ENCODE results near the gene MSANTD3. TPM values are rescaled to one million over a fixed set of nuclear protein-coding genes. Genes with fewer than 3 reads are reported as not detected.
A peak's percentile ranks its signal among the peaks of the same experiment; 100 is the strongest.
"Not testable (repeated sequence)": the region's sequence is repeated elsewhere in the genome, so short reads cannot be mapped to it uniquely, and the experiment has no call there.

Gene MSANTD3
- total RNA-seq, 1 donor from 2014 or later, result 15.5 TPM

DNA sequence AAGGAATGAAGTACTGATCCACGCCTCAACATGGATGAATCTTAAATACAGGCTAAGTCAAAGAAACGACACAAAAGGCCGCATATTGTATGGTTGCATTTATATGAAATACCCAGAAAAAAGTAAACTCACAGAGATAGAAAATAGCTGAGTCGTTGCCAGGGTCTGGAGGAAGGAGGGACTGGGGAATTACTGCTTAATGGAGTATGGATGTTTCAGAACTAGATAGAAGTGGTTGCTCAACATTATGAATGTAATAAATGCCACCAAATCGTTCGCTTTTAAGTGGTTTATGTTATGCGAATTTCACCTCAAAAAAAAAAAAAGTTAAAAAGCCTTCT lies 784 bp upstream of the MSANTD3 start:
- intact Hi-C loops (cut with DNase I), result no loop called here
- ATAC-seq (ENCODE audit: poor library complexity) (no peak), DNase-seq (no peak)

- peak; percentile 61 for DNase-seq
- intact Hi-C loops (cut with DNase I), result no loop called here
- ATAC-seq (ENCODE audit: poor library complexity), result peak; percentile 47
Measured at GRCh38 chr9:100427366-100428263, 672 bp downstream of the MSANTD3 start.

DNA sequence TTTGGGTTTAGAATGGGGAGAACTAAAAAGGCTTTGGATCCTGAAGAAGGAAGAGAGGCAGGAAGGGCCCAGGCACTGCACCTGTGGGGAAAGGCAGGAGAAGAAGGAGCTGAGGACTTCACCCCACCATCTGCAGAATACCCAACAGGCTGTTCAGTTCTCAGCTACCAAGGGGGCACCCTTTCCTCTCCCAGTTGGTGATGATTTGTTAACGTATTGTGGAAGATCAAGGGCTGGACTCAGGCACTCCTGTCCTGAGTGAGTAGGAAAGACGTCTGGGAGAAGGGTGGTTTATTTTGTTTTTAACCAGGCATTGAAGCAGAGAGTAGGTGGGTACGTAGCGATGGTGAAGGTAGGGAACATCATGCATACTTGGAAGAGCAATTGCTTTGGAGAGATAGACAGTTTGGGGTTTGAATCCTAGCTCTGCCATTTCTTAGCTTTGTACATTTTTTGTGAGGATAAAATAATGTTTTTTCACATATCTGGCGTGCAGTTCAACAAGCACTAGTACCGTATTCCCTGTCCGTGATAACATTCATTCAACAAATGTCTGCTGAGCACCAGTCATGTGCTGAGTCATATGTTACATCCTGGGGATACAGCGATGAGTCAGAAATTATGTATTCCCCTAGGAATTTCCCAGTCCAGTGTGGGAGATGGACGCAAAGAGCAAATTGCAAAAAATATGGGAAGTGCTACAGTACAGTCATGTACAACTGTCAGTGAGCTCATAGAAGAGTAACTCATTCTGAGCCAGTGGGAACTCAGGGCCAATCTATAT lies 2.1 kb downstream of the MSANTD3 start:
- intact Hi-C loops (cut with DNase I), result no loop called here
- DNase-seq (no peak), ATAC-seq (ENCODE audit: poor library complexity) (peak; percentile 29)

GRCh38 chr9:100430286-100430940 lies 3.5 kb downstream of the MSANTD3 start:
- intact Hi-C loops (cut with DNase I), result loop anchor here (10.0 kb wide), 1 partner anchor 164 kb away; no protein-coding TSS in a partner anchor
- ATAC-seq (ENCODE audit: poor library complexity), result no peak

DNA sequence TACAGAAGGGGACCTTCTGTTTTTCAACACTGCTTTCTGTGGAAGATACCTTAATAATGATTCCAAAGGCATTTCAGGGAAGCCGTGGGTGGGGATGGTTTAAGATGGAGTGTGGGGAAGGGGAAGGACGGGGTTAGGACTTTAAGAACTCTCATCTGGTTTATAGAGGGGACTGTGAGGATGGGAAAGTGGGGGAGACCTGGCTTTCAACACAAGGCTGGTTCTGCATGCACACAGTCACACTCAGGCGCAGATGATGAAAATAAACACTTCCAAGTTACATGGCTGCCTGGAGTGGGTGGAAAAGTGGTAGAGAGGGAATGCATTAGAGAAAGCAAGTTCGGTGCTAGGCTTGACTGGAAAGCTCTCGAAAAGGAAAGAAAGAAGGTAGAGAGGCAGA lies 4.9 kb downstream of the MSANTD3 start:
- no peak for DNase-seq
- intact Hi-C loops (cut with DNase I), result loop anchor here (10.0 kb wide), 1 partner anchor 163 kb away; no protein-coding TSS in a partner anchor
- no peak for ATAC-seq (ENCODE audit: poor library complexity)

More at GRCh38 chr9:100430286-100430940, 3.5 kb downstream of the MSANTD3 start:
- DNase-seq, result no peak

- DNase-seq, result no peak
- intact Hi-C loops (cut with DNase I), result loop anchor here (10.0 kb wide), 1 partner anchor 162 kb away; no protein-coding TSS in a partner anchor
- ATAC-seq (ENCODE audit: poor library complexity), result no peak
Measured at GRCh38 chr9:100432736-100433135, 5.8 kb downstream of the MSANTD3 start.

GRCh38 chr9:100436571-100436970 lies 9.6 kb downstream of the MSANTD3 start:
- DNase-seq (no peak), ATAC-seq (ENCODE audit: poor library complexity) (no peak)
- intact Hi-C loops (cut with DNase I), result loop anchor here (10.0 kb wide), 1 partner anchor 158 kb away; no protein-coding TSS in a partner anchor

DNA sequence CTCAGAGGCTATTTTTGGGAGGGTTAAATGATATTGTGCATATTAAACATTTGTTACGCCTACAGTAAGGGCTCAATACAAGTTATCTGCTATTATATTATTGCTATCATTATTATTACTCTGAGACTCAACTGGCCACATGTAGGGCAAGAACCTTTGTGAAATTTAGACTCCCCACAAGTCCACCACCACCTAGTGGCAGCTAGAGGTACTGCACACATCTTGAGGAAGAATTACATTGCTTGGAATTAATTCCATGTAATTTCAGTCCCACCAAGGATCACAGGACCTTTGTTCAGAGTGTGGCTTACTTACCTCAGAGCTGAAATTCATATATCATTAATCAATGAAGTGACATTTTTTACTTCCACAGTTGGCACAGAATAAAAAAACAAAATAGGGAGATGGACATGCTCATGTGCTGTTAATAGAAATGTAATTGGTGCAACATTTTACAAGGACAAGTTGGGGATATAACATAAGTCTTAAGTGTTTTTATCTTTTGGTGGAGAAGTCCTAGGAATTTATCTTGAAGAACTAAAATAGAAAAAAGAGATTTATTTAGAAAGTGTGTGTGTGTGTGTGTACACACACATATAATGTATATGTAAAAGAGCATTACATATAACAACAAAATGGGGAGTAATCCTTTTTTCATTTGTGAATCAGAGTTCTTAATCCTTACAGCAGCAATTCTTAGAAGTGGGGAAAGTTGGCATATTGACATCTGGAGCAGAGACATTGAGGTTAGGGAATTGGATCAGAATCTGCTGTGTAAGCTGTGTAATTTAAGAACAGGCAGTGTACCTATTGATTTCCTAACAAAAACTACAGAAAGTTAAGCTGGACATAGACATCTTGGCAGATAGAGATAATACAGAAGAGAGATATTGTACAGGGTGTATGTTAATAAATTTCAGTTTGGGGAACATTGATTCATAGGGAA lies 11.2 kb downstream of the MSANTD3 start:
- peak; percentile 47 for DNase-seq
- peak; percentile 67 for ATAC-seq (ENCODE audit: poor library complexity)
- intact Hi-C loops (cut with DNase I), result loop anchor here (10.0 kb wide), 1 partner anchor 157 kb away; no protein-coding TSS in a partner anchor

DNA sequence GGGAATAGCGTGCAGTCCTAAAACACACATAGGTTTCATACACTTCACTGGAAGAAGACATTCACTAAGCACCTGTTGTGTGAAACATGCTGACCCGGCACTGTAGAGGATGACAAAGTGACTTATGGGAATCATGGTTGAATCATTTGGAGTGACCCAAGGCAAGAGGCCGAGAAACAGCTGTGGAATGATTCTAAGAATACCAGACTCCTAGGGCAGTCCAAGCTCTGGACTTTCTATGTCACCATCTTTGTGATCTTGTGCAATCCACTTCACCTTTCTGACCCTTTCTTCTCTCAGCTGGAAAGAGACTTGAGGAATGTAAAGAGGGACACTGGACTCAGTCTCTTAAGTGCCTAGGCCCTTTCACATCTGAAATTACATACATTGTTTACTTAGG lies 13.1 kb downstream of the MSANTD3 start:
- ATAC-seq (ENCODE audit: poor library complexity), result peak; percentile 47
- no peak for DNase-seq
- intact Hi-C loops (cut with DNase I), result no loop called here

DNA sequence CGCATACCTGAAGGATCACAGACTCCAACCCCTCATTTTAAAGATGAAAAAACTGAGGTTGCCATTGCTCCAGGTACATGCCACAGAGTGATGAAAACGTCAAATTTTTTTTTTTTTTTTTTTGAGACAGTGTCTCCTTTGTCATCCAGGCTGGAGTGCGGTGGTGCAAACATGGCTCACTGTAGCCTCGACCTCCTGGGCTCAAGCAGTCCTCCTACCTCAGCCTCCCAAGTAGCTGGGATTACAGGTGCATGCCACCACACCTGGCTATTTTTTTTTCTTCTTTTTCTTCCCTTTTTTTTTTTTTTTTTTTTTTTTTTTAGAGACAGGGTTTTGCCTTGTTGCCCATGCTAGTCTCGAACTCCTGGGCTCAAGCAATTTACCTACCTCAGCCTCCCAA lies 13.5 kb downstream of the MSANTD3 start:
- DNase-seq; intact Hi-C loops (cut with DNase I); ATAC-seq (ENCODE audit: poor library complexity): not testable (repeated sequence)

DNA sequence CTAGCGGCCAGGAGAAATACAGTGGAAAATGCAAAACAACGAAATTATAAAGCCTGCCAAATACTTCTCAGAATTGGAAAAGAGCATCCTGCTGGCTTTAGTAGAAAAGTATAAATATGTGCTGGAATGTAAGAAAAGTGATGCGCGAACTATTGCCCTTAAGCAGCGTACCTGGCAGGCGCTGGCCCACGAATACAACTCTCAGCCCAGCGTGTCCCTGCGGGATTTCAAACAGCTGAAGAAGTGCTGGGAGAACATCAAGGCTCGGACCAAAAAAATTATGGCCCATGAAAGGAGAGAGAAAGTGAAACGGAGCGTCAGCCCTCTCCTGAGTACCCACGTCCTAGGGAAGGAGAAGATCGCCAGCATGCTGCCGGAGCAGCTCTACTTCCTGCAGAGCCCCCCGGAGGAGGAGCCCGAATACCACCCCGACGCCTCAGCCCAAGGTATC lies 15.0 kb downstream of the MSANTD3 start:
- ATAC-seq (ENCODE audit: poor library complexity) (no peak), DNase-seq (no peak)
- intact Hi-C loops (cut with DNase I), result no loop called here

DNA sequence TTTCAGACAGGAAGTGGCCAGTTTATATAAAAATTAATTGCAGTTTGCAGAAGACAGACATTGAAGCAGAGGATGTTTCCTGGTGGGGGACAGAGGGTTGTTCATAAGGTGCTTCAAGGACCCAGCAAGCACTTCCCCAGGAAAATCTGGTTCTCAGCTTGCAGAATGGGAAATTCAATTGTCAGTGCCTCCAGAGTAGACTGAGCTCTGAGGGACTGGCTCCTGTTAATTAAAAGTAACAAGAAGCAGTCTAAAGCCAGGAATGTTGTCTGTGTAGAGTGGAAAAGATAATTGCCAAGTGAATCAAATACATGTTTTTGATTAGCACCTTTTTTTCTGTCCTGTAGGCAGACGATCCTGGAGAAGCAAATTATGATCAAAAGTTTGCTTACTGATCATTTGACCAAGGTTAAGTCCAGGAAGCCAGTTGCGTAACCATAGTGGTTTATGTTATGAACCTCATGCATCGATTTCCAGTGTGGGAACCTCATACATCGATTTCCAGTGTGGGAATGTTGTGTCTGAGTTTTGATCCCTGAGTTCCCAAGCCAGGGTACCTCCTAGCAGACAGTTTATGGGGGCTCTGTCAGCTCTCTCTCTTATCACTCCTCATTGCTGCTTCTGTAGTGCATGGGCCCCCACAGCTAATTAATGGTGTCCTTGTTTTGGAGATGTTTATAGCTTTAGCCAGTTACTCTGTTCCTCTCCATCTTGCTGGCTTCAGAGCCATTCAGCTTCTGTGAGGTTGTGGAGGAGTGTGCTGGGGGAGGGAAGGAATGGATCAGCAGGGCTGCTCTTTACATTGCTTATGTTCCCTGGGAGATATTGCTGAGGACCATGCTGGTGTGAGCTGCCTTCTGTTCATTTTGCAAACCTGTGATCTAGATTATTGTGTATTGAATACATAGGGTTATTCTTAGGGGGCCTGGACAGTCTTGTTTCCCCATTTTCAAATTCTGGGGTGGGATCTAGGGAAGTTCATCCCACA lies 17.1 kb downstream of the MSANTD3 start:
- DNase-seq, result no peak
- no peak for ATAC-seq (ENCODE audit: poor library complexity)
- intact Hi-C loops (cut with DNase I), result no loop called here

- no peak for DNase-seq
- ATAC-seq (ENCODE audit: poor library complexity), result peak; percentile 52
- intact Hi-C loops (cut with DNase I), result no loop called here
Measured at GRCh38 chr9:100445161-100445902, 18.4 kb downstream of the MSANTD3 start.

GRCh38 chr9:100445903-100446549 lies 19.1 kb downstream of the MSANTD3 start:
- ATAC-seq (ENCODE audit: poor library complexity), result no peak
- DNase-seq, result no peak
- intact Hi-C loops (cut with DNase I), result no loop called here

DNA sequence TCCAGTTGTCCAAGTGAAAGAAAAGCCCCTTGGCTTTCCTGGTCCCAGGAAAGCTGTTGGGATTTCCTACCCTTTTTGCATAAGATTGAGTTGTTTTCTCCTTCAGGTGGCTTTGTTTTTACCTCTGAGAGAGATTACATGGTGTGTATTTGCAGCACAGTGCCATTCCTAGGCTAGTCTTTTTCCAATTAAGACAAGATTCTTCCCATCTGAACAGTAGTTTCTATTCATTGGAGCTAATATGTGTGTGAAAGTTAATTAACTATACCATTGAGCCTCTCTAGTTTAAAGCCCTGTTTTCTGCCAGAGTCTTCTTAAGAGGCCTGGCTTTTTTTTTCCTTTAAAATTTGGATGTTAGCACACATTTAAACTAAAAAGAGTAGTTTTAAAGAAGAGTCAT lies 20.1 kb downstream of the MSANTD3 start:
- no peak for DNase-seq
- intact Hi-C loops (cut with DNase I), result no loop called here
- no peak for ATAC-seq (ENCODE audit: poor library complexity)

GRCh38 chr9:100448266-100448665 lies 21.3 kb downstream of the MSANTD3 start:
- ATAC-seq (ENCODE audit: poor library complexity), result no peak
- DNase-seq, result no peak
- intact Hi-C loops (cut with DNase I), result no loop called here
